ENCODE data around the gene TFIP11.

Gene TFIP11

DNA sequence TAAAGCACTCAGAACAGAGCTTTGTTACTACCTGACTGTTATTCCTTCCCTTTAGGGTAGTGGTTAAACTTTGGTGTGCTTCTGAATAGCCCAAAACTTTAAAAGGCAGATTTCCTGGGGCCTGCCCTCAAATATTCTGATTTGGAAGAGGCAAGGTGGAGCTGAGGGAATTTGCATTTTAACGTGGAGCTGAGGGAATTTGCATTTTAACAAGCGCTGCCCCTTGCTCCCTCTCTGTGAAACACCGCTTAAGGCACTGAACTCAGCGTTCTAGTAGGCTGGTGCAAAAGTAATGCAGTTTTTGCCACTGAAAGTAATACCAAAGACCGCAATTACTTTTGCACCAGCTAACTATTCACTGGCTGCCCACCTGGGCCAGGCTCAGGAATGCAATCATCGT, 42.7 kb upstream of the TFIP11 start:
- no peak for DNase-seq (ENCODE audit: low spot score)
- in situ Hi-C loops (cut with MboI; ENCODE audit: low sequenced_read_pairs, unreplicated experiment) = no loop called here
- TF ChIP-seq, protein P1, sequence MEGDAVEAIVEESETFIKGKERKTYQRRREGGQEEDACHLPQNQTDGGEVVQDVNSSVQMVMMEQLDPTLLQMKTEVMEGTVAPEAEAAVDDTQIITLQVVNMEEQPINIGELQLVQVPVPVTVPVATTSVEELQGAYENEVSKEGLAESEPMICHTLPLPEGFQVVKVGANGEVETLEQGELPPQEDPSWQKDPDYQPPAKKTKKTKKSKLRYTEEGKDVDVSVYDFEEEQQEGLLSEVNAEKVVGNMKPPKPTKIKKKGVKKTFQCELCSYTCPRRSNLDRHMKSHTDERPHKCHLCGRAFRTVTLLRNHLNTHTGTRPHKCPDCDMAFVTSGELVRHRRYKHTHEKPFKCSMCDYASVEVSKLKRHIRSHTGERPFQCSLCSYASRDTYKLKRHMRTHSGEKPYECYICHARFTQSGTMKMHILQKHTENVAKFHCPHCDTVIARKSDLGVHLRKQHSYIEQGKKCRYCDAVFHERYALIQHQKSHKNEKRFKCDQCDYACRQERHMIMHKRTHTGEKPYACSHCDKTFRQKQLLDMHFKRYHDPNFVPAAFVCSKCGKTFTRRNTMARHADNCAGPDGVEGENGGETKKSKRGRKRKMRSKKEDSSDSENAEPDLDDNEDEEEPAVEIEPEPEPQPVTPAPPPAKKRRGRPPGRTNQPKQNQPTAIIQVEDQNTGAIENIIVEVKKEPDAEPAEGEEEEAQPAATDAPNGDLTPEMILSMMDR (IDR thresholded peaks at IDR 0.05; ENCODE audit: borderline replicate concordance, control extremely low read depth, extremely low read depth, insufficient read depth, missing control alignments) = no peak

DNA sequence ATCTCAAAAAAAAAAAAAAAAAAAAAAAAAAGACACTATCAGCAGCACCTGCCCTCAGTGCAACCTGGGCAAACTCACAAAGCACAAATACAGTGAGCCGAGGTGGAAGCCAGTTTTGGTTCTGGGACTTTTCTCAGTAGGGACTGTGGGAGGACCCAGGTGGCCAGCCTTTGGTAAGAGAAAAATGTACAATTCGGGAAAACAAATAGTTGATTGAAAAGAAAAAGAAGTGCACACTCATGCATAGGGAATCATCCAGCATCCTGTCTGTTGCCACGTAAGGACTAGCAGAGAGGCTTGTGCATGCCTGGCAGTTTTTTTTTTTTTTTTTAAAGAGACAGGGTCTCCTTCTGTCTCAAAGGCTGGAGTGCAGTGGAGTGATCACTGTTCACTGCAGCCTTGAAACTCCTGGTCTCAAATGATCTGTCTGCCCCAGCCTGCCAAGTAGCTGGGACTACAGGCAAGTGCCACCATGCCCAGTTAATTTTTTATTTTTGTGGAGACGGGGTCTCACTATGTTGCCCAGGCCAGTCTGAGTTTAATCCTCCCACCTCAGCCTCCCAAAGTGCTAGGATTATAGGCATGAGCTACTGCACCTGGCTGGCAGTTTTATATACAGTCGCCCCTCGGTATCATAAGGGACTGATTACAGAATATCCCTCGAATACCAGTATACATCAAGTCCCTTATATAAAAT, 40.9 kb upstream of the TFIP11 start:
- DNase-seq (ENCODE audit: low spot score) = no peak
- TF ChIP-seq, protein P1 (IDR thresholded peaks at IDR 0.05; ENCODE audit: borderline replicate concordance, control extremely low read depth, extremely low read depth, insufficient read depth, missing control alignments) = no peak
- in situ Hi-C loops (cut with MboI; ENCODE audit: low sequenced_read_pairs, unreplicated experiment) = no loop called here

DNA sequence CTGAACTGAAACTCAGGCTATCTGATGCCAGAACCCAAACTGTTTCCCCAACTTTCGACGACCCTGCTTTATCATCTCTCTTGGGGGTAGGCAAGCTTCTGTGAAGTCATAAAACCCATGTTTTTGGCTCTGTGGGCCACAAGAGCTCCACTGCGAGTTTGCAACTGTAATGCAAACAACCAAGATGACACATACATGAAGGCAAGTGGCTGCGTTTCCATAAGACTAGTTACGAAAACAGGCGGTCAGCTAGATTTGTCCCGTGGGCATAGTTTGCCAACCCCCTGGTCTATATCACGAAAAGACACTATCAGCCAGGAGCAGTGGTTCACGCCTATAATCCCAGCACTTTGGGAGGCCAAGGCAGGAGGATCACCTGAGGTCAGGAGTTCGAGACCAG, 40.2 kb upstream of the TFIP11 start:
- in situ Hi-C loops (cut with MboI; ENCODE audit: low sequenced_read_pairs, unreplicated experiment) = no loop called here
- no peak for DNase-seq (ENCODE audit: low spot score)
- TF ChIP-seq, protein P1 (IDR thresholded peaks at IDR 0.05; ENCODE audit: borderline replicate concordance, control extremely low read depth, extremely low read depth, insufficient read depth, missing control alignments) = no peak

DNA sequence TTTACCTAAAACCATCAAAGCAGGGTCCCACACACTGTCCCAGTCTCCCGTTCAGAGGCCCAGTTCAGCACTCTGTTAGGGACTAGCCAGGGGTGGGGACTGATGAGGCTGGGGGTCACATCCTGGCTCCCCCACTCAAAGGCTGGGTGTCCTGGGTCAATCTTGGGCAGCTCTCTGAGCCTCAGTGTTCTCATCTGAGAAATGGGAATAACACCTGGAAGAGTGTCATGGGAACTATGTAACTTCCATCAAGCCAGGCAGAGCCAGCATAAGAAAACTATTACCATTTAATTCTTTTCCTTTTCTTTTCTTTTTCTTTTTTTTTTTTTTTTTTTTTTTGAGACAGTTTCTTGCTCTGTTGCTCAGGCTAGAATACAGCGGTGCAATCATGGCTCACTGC, 39.3 kb upstream of the TFIP11 start:
- DNase-seq (ENCODE audit: low spot score) = no peak
- in situ Hi-C loops (cut with MboI; ENCODE audit: low sequenced_read_pairs, unreplicated experiment) = no loop called here
- TF ChIP-seq, protein P1 (IDR thresholded peaks at IDR 0.05; ENCODE audit: borderline replicate concordance, control extremely low read depth, extremely low read depth, insufficient read depth, missing control alignments) = no peak

DNA sequence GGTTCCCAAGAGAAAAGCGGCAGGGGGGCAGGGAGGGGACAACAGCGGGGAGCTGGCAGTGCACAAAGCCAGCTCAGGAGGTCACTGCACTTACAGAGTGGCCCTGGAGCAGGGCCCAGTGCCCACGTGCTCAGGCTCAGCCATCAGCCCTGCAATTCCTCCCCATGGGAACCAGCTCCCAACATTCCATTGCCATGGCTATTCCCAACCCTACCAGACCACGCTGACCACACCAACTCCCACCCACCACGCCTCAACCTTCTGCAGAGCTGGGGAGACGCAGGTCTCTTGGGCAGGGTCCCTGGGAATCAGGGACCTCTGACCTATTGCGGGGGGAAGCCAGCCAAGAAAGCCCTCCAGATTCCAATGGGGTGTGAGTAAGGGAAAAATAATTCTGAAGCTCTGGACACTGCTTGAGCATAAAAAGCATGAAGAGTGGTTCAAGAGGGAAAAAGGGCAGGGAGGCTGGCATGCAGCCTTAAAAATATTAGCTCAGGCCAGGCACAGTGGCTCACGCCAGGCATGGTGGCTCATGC, 38.3 kb upstream of the TFIP11 start:
- in situ Hi-C loops (cut with MboI; ENCODE audit: low sequenced_read_pairs, unreplicated experiment) = no loop called here
- no peak for DNase-seq (ENCODE audit: low spot score)

DNA sequence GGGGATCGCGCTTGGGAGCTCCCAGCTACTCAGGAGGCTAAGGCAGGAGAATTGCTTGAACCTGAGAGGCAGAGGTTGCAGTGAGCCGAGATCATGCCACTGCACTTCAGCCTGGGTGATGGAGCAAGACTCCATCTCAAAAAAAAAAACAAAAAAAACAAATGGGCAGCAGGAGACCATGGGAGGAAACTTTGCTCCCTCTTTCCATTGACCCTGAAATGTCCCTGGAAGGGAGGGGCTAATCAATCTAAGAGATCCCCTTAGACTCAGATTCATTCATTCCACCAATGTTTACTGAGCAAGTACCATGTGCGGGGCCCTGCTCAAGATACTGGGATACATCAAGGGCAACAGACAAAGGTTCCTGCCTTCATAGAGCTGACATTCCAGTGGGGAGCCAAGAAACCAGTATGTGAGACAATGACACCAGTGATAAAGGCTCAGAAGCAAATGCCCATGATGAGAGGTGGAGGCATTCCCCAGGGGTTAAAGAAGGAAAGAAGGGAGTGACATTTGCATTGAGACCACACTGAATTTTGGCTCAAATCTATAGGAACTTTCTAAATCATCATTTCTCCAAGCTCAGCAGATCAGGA, 37.7 kb upstream of the TFIP11 start:
- in situ Hi-C loops (cut with MboI; ENCODE audit: low sequenced_read_pairs, unreplicated experiment) = no loop called here
- no peak for DNase-seq (ENCODE audit: low spot score)
- TF ChIP-seq, protein P1 (IDR thresholded peaks at IDR 0.05; ENCODE audit: borderline replicate concordance, control extremely low read depth, extremely low read depth, insufficient read depth, missing control alignments) = no peak

More for the DNA sequence above, 38.3 kb upstream of the TFIP11 start:
- TF ChIP-seq, protein P1 (IDR thresholded peaks at IDR 0.05; ENCODE audit: borderline replicate concordance, control extremely low read depth, extremely low read depth, insufficient read depth, missing control alignments) = no peak

All from GM13976 (cell line).